ENCODE data around the gene ARL10.

ARL10 gene

GRCh38 chr5:176362233-176362490 lies 3.1 kb upstream of the ARL10 start:
- DNase-seq: no peak

GRCh38 chr5:176364765-176365350 lies 429 bp upstream of the ARL10 start:
- DNase-seq: no peak

GRCh38 chr5:176366232-176366894 lies 1.1 kb downstream of the ARL10 start:
- no peak for DNase-seq

GRCh38 chr5:176368726-176369125 lies 3.4 kb downstream of the ARL10 start:
- DNase-seq: no peak

- DNase-seq: no peak
Observed at GRCh38 chr5:176369934-176370711, 4.8 kb downstream of the ARL10 start.

- no peak for DNase-seq
Observed at GRCh38 chr5:176371621-176372539, 6.6 kb downstream of the ARL10 start.

GRCh38 chr5:176373100-176373818 lies 8.0 kb downstream of the ARL10 start:
- no peak for DNase-seq

GRCh38 chr5:176379881-176380280 lies 14.6 kb downstream of the ARL10 start:
- DNase-seq: no peak

GRCh38 chr5:176381423-176381822 lies 16.1 kb downstream of the ARL10 start:
- no peak for DNase-seq

- DNase-seq: no peak
Observed at GRCh38 chr5:176381979-176382378, 16.7 kb downstream of the ARL10 start.

- DNase-seq: no peak
Observed at GRCh38 chr5:176382721-176383120, 17.4 kb downstream of the ARL10 start.

- DNase-seq: no peak
Observed at GRCh38 chr5:176383248-176383905, 18.1 kb downstream of the ARL10 start.

- no peak for DNase-seq
Observed at GRCh38 chr5:176383961-176384360, 18.7 kb downstream of the ARL10 start.

- DNase-seq: no peak
Observed at GRCh38 chr5:176384366-176384930, 19.2 kb downstream of the ARL10 start.

- DNase-seq: no peak
Observed at GRCh38 chr5:176384991-176385390, 19.7 kb downstream of the ARL10 start.

GRCh38 chr5:176386491-176386890 lies 21.2 kb downstream of the ARL10 start:
- no peak for DNase-seq

- DNase-seq: no peak
Observed at GRCh38 chr5:176387384-176387925, 22.2 kb downstream of the ARL10 start.

GRCh38 chr5:176388003-176388443 lies 22.7 kb downstream of the ARL10 start:
- no peak for DNase-seq

- peak; percentile 99 for DNase-seq
Observed at GRCh38 chr5:176388444-176389134, 23.3 kb downstream of the ARL10 start, which contains the start of the genes HIGD2A and NOP16. TSS of gene HIGD2A (plus strand) at chr5:176388751. CDS start at chr5:176388820, 69 bp downstream. TSS of gene NOP16 (minus strand) at chr5:176388598. CDS start at chr5:176388539, 59 bp downstream.

Data from T-helper 9 cell (primary cell).